Body of pancreas (tissue), 4 donors: ENCODE results near the gene LPP. TPM values are rescaled to one million over a fixed set of nuclear protein-coding genes. Genes with fewer than 3 reads are reported as not detected.
"Not testable (repeated sequence)": the region's sequence is repeated elsewhere in the genome, so short reads cannot be mapped to it uniquely, and the experiment has no call there.

Source experiments
- ATAC-seq: fragments of 150-250 bp; one replicate; pipeline ENCODE4 v1.9.1; 2016
- DNase-seq, 4 donors: peaks; one replicate each; pipeline ENCODE4 v3.0.0-alpha.2; 2019
- H3K27ac ChIP-seq, 4 donors: fragments of 200-600 bp; sonication (generic); 1 replicate in 3 of 4; 2 replicates in 1 of 4; pipeline versions ENCODE4 v1.5.1 to v1.6.1; 2016 to 2019; ENCODE audit warnings: mild to moderate bottlenecking in 1 of 4, mixed read lengths in 1 of 4, moderate library complexity in 1 of 4
- H3K27me3 ChIP-seq, 2 donors: fragments of 200-600 bp; sonication (generic); one replicate each; pipeline ENCODE4 v1.6.0; 2016; ENCODE audit warnings: mild to moderate bottlenecking in 1 of 2
- H3K36me3 ChIP-seq, 2 donors: fragments of 200-600 bp; sonication (generic); replicated peaks in 1 of 2; 2 replicates each; pipeline ENCODE4 v1.5.1; 2016; ENCODE audit warnings: low read depth in 2 of 2; ENCODE audit not compliant: insufficient read depth in 1 of 2
- H3K4me1 ChIP-seq: fragments of 200-600 bp; sonication (generic); one replicate; pipeline ENCODE4 v1.6.0; 2016
- H3K4me3 ChIP-seq, 2 donors: fragments of 200-600 bp; sonication (generic); 1 replicate in 1 of 2; 2 replicates in 1 of 2; pipeline ENCODE4 v1.5.1; 2016 to 2019
- H3K9me3 ChIP-seq, 3 donors: fragments of 200-600 bp; sonication (generic); 1 replicate in 2 of 3; 2 replicates in 1 of 3; pipeline ENCODE4 v1.5.1; 2016
- POLR2A ChIP-seq, 3 donors: fragments of 450-650 bp; IDR thresholded peaks; one replicate each; pipeline ENCODE4 v1.6.1; 2016; ENCODE audit warnings: antibody characterized with exemption in 3 of 3, mild to moderate bottlenecking in 2 of 3
- WGBS, 2 donors: methylation state at CpG; one replicate each; pipeline ENCODE4 v1.1.5; 2017; 5-methylcytosine and 5-hydroxymethylcytosine counted together
- intact Hi-C: fragments of 100-400 bp; cut with DNase I; formaldehyde crosslinking; loops from one replicate; pipeline ENCODE4 v1.15.1; 2023
- total RNA-seq, 2 donors: library from RNA; depleted of rRNA; stranded (reverse); fragments of >200 nt; gene quantifications; one replicate each; pipeline ENCODE4 v1.1.0, GENCODE V29; 2016
- TF ChIP-seq, protein P1 (sequence below), 7 experiments: fragments of 450-650 bp in 4 of 7; fragments of 200-600 bp in 3 of 7; sonication (generic) in 3 of 7; IDR thresholded peaks; one replicate each; pipeline ENCODE4 v1.5.1; 2016 to 2019; ENCODE audit warnings: antibody characterized with exemption in 7 of 7

LPP gene
- total RNA-seq, 2 donors from 2014 or later, result 60.6 to 65.1 TPM

DNA sequence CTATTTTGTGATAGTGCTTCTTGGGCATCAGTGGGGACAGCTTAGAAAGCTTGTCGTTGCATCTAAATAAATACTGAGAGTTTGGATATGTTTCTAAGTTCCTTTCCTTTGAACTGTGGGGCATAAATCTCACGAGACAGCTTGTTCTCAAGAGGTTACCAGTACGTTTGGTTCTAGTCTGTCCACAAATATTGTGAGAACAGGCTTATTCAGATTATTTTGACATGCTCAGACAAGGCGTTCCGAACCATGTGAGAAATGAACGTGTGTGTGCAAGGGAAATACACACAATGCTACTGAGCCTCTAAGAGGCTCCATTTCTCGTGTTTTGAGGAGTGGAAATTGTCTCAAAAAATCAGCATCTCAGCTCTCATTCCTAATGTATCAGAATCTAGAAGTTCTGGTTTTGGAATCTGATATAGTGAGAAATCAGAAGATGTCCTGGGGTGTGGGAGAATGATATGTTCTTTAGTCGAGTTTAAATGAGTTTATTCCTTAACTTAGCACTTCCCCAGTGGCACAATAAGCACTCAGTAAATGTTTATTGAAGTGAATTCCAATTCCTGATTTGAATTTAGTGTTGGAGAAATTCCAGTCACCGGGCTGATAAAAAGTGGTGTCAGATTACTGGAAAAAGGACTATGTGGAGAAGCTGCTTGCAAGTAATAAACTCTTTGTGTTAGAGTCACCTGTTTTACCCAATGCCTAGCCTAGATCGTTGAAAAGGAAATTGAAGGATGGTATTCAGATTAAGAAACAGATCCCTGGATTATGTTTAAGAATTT lies 481.5 kb downstream of the LPP start:
- Histone ChIP-seq H3K27me3 (no peaks in the 10 kb centered on the region), H3K4me1 (peaks cover 20% of the 10 kb centered on the region), H3K27ac (peak overlapping the region in 2 of 4 donors; percentile 17 to 29), H3K4me3 (no peak overlapping the region), H3K9me3 (no peaks in the 10 kb centered on the region), H3K36me3 (no peaks in the 10 kb centered on the region)
- TF ChIP-seq POLR2A (IDR thresholded peaks at IDR 0.05), result no peak
- TF ChIP-seq, protein P1, sequence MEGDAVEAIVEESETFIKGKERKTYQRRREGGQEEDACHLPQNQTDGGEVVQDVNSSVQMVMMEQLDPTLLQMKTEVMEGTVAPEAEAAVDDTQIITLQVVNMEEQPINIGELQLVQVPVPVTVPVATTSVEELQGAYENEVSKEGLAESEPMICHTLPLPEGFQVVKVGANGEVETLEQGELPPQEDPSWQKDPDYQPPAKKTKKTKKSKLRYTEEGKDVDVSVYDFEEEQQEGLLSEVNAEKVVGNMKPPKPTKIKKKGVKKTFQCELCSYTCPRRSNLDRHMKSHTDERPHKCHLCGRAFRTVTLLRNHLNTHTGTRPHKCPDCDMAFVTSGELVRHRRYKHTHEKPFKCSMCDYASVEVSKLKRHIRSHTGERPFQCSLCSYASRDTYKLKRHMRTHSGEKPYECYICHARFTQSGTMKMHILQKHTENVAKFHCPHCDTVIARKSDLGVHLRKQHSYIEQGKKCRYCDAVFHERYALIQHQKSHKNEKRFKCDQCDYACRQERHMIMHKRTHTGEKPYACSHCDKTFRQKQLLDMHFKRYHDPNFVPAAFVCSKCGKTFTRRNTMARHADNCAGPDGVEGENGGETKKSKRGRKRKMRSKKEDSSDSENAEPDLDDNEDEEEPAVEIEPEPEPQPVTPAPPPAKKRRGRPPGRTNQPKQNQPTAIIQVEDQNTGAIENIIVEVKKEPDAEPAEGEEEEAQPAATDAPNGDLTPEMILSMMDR (IDR thresholded peaks at IDR 0.05), result no peak
- intact Hi-C loops, result no loop called here
- peak in 1 of 4 donors; percentile 43 for DNase-seq
- WGBS, 2 donors, result 24 to 30% methylated on average over 10 of the region's 10 CpGs
- ATAC-seq, result peak; percentile 78

DNA sequence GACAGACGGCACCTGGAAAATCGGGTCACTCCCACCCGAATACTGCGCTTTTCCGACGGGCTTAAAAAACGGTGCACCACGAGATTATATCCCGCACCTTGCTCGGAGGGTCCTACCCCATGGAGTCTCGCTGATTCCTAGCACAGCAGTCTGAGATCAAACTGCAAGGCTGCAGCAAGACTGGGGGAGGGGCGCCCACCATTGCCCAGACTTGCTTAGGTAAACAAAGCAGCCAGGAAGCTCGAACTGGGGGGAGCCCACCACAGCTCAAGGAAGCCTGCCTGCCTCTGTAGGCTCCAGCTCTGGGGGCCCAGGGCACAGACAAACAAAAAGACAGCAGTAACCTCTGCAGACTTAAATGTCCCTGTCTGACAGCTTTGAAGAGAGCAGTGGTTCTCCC lies 482.3 kb downstream of the LPP start:
- WGBS, 2 donors, result 95 to 96% methylated on average over 10 to 11 of the region's 13 CpGs

DNA sequence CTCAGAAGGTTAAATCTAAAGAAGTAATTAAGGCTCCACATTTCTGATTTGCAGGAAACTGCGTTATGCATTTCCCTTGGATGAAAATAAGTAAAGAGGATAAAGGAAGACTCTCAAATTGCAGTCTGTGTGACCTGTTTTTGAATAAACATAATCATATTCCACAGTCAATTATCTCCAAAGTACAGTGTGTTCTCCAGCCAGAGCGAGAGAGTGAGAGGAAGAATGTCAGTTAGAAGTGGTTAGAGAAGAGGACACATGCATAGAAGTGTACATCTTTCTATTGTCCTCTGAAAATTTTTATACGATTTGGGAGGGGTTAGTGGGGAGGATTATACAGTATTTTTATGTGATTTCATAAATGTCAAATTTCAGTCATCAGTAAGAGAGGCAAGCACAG lies 487.1 kb downstream of the LPP start:
- WGBS, 2 donors, result 91 to 92% methylated on average over 3 of the region's 3 CpGs
- Histone ChIP-seq H3K9me3 (no peaks in the 10 kb centered on the region), H3K4me1 (peaks cover 5% of the 10 kb centered on the region), H3K4me3 (no peak overlapping the region), H3K27me3 (no peaks in the 10 kb centered on the region), H3K27ac (no peak overlapping the region), H3K36me3 (no peaks in the 10 kb centered on the region)
- DNase-seq (no peak), ATAC-seq (no peak)
- intact Hi-C loops, result no loop called here
- no peak for TF ChIP-seq POLR2A (IDR thresholded peaks at IDR 0.05)
- TF ChIP-seq, protein P1 (IDR thresholded peaks at IDR 0.05), result no peak

More for the DNA sequence above, 482.3 kb downstream of the LPP start:
- intact Hi-C loops, H3K27me3 ChIP-seq, ATAC-seq, DNase-seq, H3K4me3 ChIP-seq, H3K9me3 ChIP-seq, H3K36me3 ChIP-seq, H3K27ac ChIP-seq: not testable (repeated sequence)
- H3K4me1 ChIP-seq, result peaks cover 20% of the 10 kb centered on the region

DNA sequence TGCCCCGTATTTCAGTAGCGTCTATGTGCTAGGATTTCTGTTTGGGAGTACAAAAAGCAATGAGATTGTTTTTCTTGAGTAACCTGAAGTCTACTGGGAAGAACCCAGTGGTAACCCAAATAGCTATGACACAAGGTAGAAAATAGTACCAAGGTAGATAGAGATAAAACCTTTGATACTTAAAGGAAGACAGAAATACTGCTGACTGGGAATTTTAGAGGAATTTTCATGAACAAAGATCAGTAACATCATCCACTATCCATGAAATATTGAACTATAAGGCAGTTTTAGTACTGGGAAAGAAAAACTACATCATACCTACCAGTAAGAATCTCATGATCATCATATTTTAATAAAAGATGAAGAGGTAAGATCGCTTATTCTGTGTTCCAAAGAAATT lies 489.8 kb downstream of the LPP start:
- Histone ChIP-seq H3K4me3 (no peak overlapping the region), H3K9me3 (no peaks in the 10 kb centered on the region), H3K36me3 (no peaks in the 10 kb centered on the region), H3K4me1 (no peaks in the 10 kb centered on the region), H3K27ac (no peak overlapping the region), H3K27me3 (no peaks in the 10 kb centered on the region)
- TF ChIP-seq, protein P1 (IDR thresholded peaks at IDR 0.05), result no peak
- TF ChIP-seq POLR2A (IDR thresholded peaks at IDR 0.05), result no peak
- WGBS, 2 donors, result 90 to 98% methylated on average over 3 of the region's 3 CpGs
- DNase-seq (no peak), ATAC-seq (no peak)
- intact Hi-C loops, result no loop called here

DNA sequence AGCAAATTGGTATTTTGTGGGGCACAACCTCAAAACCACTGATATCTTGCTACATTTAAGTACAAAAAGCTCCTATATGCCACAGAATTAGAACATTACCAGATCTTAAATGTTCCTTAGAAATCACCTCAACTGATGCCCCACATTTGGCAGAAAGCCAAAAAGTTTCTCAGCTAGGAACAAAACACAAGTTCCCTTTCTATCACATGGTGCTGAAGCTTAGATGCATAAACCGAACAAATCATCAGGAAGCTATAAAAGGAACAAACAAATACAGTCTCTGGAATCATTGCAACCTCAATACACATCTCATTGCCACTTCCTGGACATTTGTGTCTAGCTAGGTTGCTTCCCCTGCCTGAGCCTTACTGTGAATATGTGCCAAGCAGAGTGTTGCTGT lies 492.6 kb downstream of the LPP start:
- TF ChIP-seq, protein P1 (IDR thresholded peaks at IDR 0.05), result no peak
- TF ChIP-seq POLR2A (IDR thresholded peaks at IDR 0.05), result no peak
- H3K9me3 ChIP-seq, result no peaks in the 10 kb centered on the region
- DNase-seq (peak in 1 of 4 donors; percentile 16), ATAC-seq (no peak)
- WGBS, 2 donors, result 0% methylated on average over 1 of the region's 1 CpG
- H3K4me3 ChIP-seq, result no peak overlapping the region
- H3K4me1 ChIP-seq, result no peaks in the 10 kb centered on the region
- no peaks in the 10 kb centered on the region for H3K36me3 ChIP-seq
- intact Hi-C loops, result no loop called here
- H3K27ac ChIP-seq, result no peak overlapping the region
- no peaks in the 10 kb centered on the region for H3K27me3 ChIP-seq
